K562 (cell line): ENCODE measurements around the gene DXO. TPM values are rescaled to one million over a fixed set of nuclear protein-coding genes. Genes with fewer than 3 reads are reported as not detected.

ENCODE experiments used
- ATF3 ChIP-seq, 2 experiments: fragments of 450-650 bp in 1 of 2; sonication (generic) in 1 of 2; formaldehyde crosslinking in 1 of 2; IDR thresholded peaks in 1 of 2; conservative IDR thresholded peaks in 1 of 2; 2 replicates each; pipeline versions ENCODE4 v1.6.1 to v1.8.1; 2016 to 2023; ENCODE audit warnings: mild to moderate bottlenecking in 2 of 2, moderate library complexity in 2 of 2, inconsistent platforms in 1 of 2, missing genetic modification reagents in 1 of 2
- BRCA1 ChIP-seq, 2 experiments: fragments of 450-650 bp in 1 of 2; sonication (generic) in 1 of 2; formaldehyde crosslinking in 1 of 2; IDR thresholded peaks; 2 replicates each; pipeline versions ENCODE4 v1.5.0 to v1.6.1; 2017 to 2020; ENCODE audit warnings: mild to moderate bottlenecking in 1 of 2, missing genetic modification reagents in 1 of 2
- CEBPG ChIP-seq, 3 experiments: fragments of 200-800 bp in 1 of 3; sonication (Bioruptor generic) in 1 of 3; sonication (generic) in 1 of 3; formaldehyde crosslinking in 1 of 3; IDR thresholded peaks in 2 of 3; conservative IDR thresholded peaks in 1 of 3; 2 replicates each; pipeline versions ENCODE4 v1.6.1 to v1.8.0; 2016 to 2022; ENCODE audit warnings: missing compliant biosample characterization in 2 of 3, missing genetic modification characterization in 2 of 3, mild to moderate bottlenecking in 1 of 3, missing genetic modification reagents in 1 of 3
- DPF2 ChIP-seq: fragments of 450-650 bp; IDR thresholded peaks from 2 replicates; pipeline ENCODE4 v1.6.1; 2016
- HMG20B ChIP-seq: fragments of 250-450 bp; sonication (Bioruptor Pico); IDR thresholded peaks from 2 replicates; pipeline ENCODE4 v1.5.0; 2021; ENCODE audit warnings: mild to moderate bottlenecking
- KAT2B ChIP-seq: IDR thresholded peaks from one replicate; pipeline ENCODE4 v1.6.1; 2012; ENCODE audit warnings: low read depth, mild to moderate bottlenecking, control low read depth, inconsistent platforms, low read length, moderate library complexity
- KAT7 ChIP-seq: sonication (generic); formaldehyde crosslinking; IDR thresholded peaks from 2 replicates; pipeline ENCODE4 v1.8.0; 2022; ENCODE audit warnings: missing genetic modification reagents, mild to moderate bottlenecking, borderline replicate concordance
- PTRF ChIP-seq: fragments of 450-650 bp; IDR thresholded peaks from 2 replicates; pipeline ENCODE4 v1.6.1; 2016; ENCODE audit warnings: mild to moderate bottlenecking, missing genetic modification characterization, missing compliant biosample characterization
- RBM17 ChIP-seq: fragments of 200-400 bp; formaldehyde crosslinking; IDR thresholded peaks from 2 replicates; pipeline ENCODE4 v1.6.1; 2017; ENCODE audit warnings: low read depth, mild to moderate bottlenecking, low read length, borderline replicate concordance
- SIRT6 ChIP-seq: IDR thresholded peaks from one replicate; pipeline ENCODE4 v1.6.1; 2012; ENCODE audit warnings: low read depth, mild to moderate bottlenecking, control low read depth, inconsistent platforms, low read length, moderate library complexity
- SMAD2 ChIP-seq: fragments of 150-350 bp; IDR thresholded peaks from 2 replicates; pipeline ENCODE4 v1.6.1; 2014; ENCODE audit warnings: low read depth, mild to moderate bottlenecking, low read length
- SMARCC2 ChIP-seq: fragments of 450-650 bp; IDR thresholded peaks from 2 replicates; pipeline ENCODE4 v1.6.1; 2017; ENCODE audit warnings: antibody characterized with exemption, moderate library complexity, mild to moderate bottlenecking, low read depth
- SMARCE1 ChIP-seq: fragments of 450-650 bp; IDR thresholded peaks from 2 replicates; pipeline ENCODE4 v1.7.1; 2016; ENCODE audit warnings: mild to moderate bottlenecking
- ZBTB2 ChIP-seq: fragments of 450-650 bp; IDR thresholded peaks from 2 replicates; pipeline ENCODE4 v1.6.1; 2016; ENCODE audit warnings: antibody characterized with exemption
- ZNF444 ChIP-seq: fragments of 250-450 bp; sonication (Bioruptor Pico); IDR thresholded peaks from 2 replicates; pipeline ENCODE4 v1.4.0; 2020; ENCODE audit warnings: mild to moderate bottlenecking, moderate library complexity
- ZNF586 ChIP-seq: fragments of 450-650 bp; formaldehyde crosslinking; conservative IDR thresholded peaks from 2 replicates; pipeline ENCODE4 v1.4.0; 2020; ENCODE audit warnings: mild to moderate bottlenecking, moderate library complexity
- ZNF589 ChIP-seq: fragments of 200-800 bp; sonication (Bioruptor generic); IDR thresholded peaks from 2 replicates; pipeline ENCODE4 v1.6.1; 2016; ENCODE audit warnings: low read depth, missing genetic modification characterization, missing compliant biosample characterization
- ZNF780A ChIP-seq: fragments of 250-450 bp; sonication (Bioruptor Pico); IDR thresholded peaks from 2 replicates; pipeline ENCODE4 v1.5.0; 2021; ENCODE audit warnings: mild to moderate bottlenecking
- ZNF79 ChIP-seq: fragments of 250-450 bp; sonication (Bioruptor Pico); IDR thresholded peaks from 2 replicates; pipeline ENCODE4 v1.4.0; 2020; ENCODE audit warnings: low read depth, mild to moderate bottlenecking, moderate library complexity
- polyA plus RNA-seq, 8 experiments: library from polyadenylated mRNA; depleted of rRNA in 4 of 8; stranded (reverse) in 5 of 8; unstranded in 3 of 8; fragments of >200 nt; fragmentation: Nextera tagmentation in 2 of 8; fragmentation: Illumina TruSeq in 1 of 8; extraction: Ambion mirVana in 2 of 8; extraction: Trizol in 1 of 8; gene quantifications; 2 replicates each; pipeline versions ENCODE4 v1.2.1 to v1.2.3, GENCODE V29; 2011 to 2014; ENCODE audit warnings: inconsistent platforms in 1 of 8, missing spikeins in 1 of 8
- total RNA-seq, 7 experiments: library from RNA; depleted of rRNA in 6 of 7; stranded (reverse); fragments of >200 nt in 6 of 7; fragmentation: Illumina TruSeq in 2 of 7; extraction: Trizol in 2 of 7; gene quantifications; 2 replicates each; pipeline versions ENCODE4 v1.2.1 to v1.2.3, GENCODE V29; 2011 to 2021; ENCODE audit warnings: low replicate concordance in 1 of 7
- TF ChIP-seq, protein P1 (sequence below): IDR thresholded peaks from 3 replicates; pipeline ENCODE4 v1.6.1; 2011; ENCODE audit warnings: borderline replicate concordance, mild to moderate bottlenecking; ENCODE audit not compliant: insufficient read length, insufficient read depth
- TF ChIP-seq, protein P2 (sequence below), 2 experiments: fragments of 450-650 bp; conservative IDR thresholded peaks; 2 replicates each; pipeline ENCODE4 v1.6.1; 2017; ENCODE audit warnings: mild to moderate bottlenecking in 2 of 2, moderate library complexity in 2 of 2

The DXO gene
- total and polyA plus RNA-seq, 9 of the 15 experiments (the other 6 are each of a cell fraction or from before 2014, with no cell fraction given): 6.4 to 35.1 (median 19.4) TPM

GRCh38 chr6:31969712-31970603 lies 2.0 kb downstream of the DXO start (continued):
- peak; percentile 32; the same call in 1 of the 2 replicates for TF ChIP-seq ZBTB2
- TF ChIP-seq, protein P1, sequence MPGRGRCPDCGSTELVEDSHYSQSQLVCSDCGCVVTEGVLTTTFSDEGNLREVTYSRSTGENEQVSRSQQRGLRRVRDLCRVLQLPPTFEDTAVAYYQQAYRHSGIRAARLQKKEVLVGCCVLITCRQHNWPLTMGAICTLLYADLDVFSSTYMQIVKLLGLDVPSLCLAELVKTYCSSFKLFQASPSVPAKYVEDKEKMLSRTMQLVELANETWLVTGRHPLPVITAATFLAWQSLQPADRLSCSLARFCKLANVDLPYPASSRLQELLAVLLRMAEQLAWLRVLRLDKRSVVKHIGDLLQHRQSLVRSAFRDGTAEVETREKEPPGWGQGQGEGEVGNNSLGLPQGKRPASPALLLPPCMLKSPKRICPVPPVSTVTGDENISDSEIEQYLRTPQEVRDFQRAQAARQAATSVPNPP: no peak
- no peak for TF ChIP-seq ZNF79 (CRISPR knock-in tag)
- no peak for TF ChIP-seq SIRT6
- TF ChIP-seq SMARCC2: 0 out of 2 replicates have a peak, but pooled peaks have one; percentile 54
- TF ChIP-seq, protein P2, sequence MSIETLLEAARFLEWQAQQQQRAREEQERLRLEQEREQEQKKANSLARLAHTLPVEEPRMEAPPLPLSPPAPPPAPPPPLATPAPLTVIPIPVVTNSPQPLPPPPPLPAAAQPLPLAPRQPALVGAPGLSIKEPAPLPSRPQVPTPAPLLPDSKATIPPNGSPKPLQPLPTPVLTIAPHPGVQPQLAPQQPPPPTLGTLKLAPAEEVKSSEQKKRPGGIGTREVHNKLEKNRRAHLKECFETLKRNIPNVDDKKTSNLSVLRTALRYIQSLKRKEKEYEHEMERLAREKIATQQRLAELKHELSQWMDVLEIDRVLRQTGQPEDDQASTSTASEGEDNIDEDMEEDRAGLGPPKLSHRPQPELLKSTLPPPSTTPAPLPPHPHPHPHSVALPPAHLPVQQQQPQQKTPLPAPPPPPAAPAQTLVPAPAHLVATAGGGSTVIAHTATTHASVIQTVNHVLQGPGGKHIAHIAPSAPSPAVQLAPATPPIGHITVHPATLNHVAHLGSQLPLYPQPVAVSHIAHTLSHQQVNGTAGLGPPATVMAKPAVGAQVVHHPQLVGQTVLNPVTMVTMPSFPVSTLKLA (conservative IDR thresholded peaks at IDR 0.05): peak in 1 of 2 experiments; percentile 52; a peak in 2 of 4 replicates
- no peak for TF ChIP-seq BRCA1 (IDR thresholded peaks at IDR 0.05)
- TF ChIP-seq BRCA1 (CRISPR knock-in tag; IDR thresholded peaks at IDR 0.05): 0 out of 2 replicates have a peak, but pooled peaks have one; percentile 69
- TF ChIP-seq ATF3 (IDR thresholded peaks at IDR 0.05): peak; percentile 91
- TF ChIP-seq ATF3 (CRISPR knock-in tag; conservative IDR thresholded peaks at IDR 0.05): peak; percentile 77; the same call in 1 of the 2 replicates
- TF ChIP-seq RBM17: no peak
- no peak for TF ChIP-seq ZNF586
- TF ChIP-seq SMARCE1: peak; percentile 75; the same call in 1 of the 2 replicates
- TF ChIP-seq CEBPG (CRISPR knock-in tag; IDR thresholded peaks at IDR 0.05): no peak
- no peak for TF ChIP-seq CEBPG (tag; conservative IDR thresholded peaks at IDR 0.05 in 1 of 2, IDR thresholded peaks at IDR 0.05 in 1 of 2)
- TF ChIP-seq HMG20B (CRISPR knock-in tag): no peak
- TF ChIP-seq KAT7 (CRISPR knock-in tag): peak; percentile 81; the same call in 1 of the 2 replicates
- no peak for TF ChIP-seq ZNF589
- TF ChIP-seq PTRF (tag): no peak
- TF ChIP-seq KAT2B: no peak
- TF ChIP-seq SMAD2: no peak
- TF ChIP-seq ZNF444: no peak
- TF ChIP-seq ZNF780A (CRISPR knock-in tag): no peak
- TF ChIP-seq DPF2: peak; percentile 92
